Activated CD8-positive, alpha-beta memory T cell treated with anti-CD3 and anti-CD28 coated beads for 36 hours (primary cell): Measurements from ENCODE around the gene IPCEF1. TPM values are rescaled to one million over a fixed set of nuclear protein-coding genes. Genes with fewer than 3 reads are reported as not detected.
"Not testable (repeated sequence)": the region's sequence is repeated elsewhere in the genome, so short reads cannot be mapped to it uniquely, and the experiment has no call there.

Experiments
- CTCF ChIA-PET: fragments of 350-600 bp; sonication (Branson Sonifier 250); formaldehyde crosslinking; loops from one replicate; lab custom pipeline; 2021; ENCODE audit warnings: antibody characterized with exemption; lab: Charles Lee
- POLR2A ChIA-PET: fragments of 350-600 bp; sonication (Branson Sonifier 250); formaldehyde crosslinking; loops from one replicate; lab custom pipeline; 2021; ENCODE audit warnings: antibody characterized with exemption; lab: Charles Lee
- total RNA-seq, 2 experiments: library from RNA; stranded (reverse); gene quantifications; one replicate each; pipeline ENCODE4 v1.2.3, GENCODE V29; 2021

The IPCEF1 gene
- total RNA-seq, 2 experiments from 2014 or later, result 13.0 to 13.3 TPM

- ChIA-PET CTCF (no interaction called here), POLR2A (no interaction called here)
These were observed 52.4 kb downstream of the IPCEF1 start for GRCh38 chr6:154304191-154304590.

GRCh38 chr6:154303642-154304041, 53.0 kb downstream of the IPCEF1 start:
- CTCF ChIA-PET, POLR2A ChIA-PET: not testable (repeated sequence)

- ChIA-PET CTCF (interaction anchor here (1.4 kb wide), 1 partner anchor 25 kb away, joined by 4 read pairs; no protein-coding TSS in a partner anchor), POLR2A (interaction anchor here (1.0 kb wide), 1 partner anchor 78 kb away, joined by 3 read pairs; no protein-coding TSS in a partner anchor)
These were observed 54.5 kb downstream of the IPCEF1 start for GRCh38 chr6:154301839-154302752.

GRCh38 chr6:154301086-154301625, 55.4 kb downstream of the IPCEF1 start:
- POLR2A ChIA-PET, result no interaction called here
- CTCF ChIA-PET, result interaction anchor here (1.4 kb wide), 1 partner anchor 24 kb away, joined by 4 read pairs; no protein-coding TSS in a partner anchor

GRCh38 chr6:154298297-154298696, 58.3 kb downstream of the IPCEF1 start:
- ChIA-PET CTCF (interaction anchor here (1.0 kb wide), 1 partner anchor 144 kb away, joined by 4 read pairs; no protein-coding TSS in a partner anchor), POLR2A (no interaction called here)

GRCh38 chr6:154297721-154298120, 58.9 kb downstream of the IPCEF1 start:
- POLR2A ChIA-PET, result no interaction called here
- CTCF ChIA-PET, result interaction anchor here (1.0 kb wide), 1 partner anchor 144 kb away, joined by 4 read pairs; no protein-coding TSS in a partner anchor

GRCh38 chr6:154297210-154297609, 59.4 kb downstream of the IPCEF1 start:
- CTCF ChIA-PET, result no interaction called here
- POLR2A ChIA-PET, result no interaction called here

- ChIA-PET CTCF (interaction anchor here (0.7 kb wide), 1 partner anchor 124 kb away, joined by 3 read pairs; no protein-coding TSS in a partner anchor), POLR2A (no interaction called here)
These were observed 60.9 kb downstream of the IPCEF1 start for GRCh38 chr6:154295733-154296132.

GRCh38 chr6:154292855-154293519, 63.6 kb downstream of the IPCEF1 start:
- CTCF ChIA-PET, result no interaction called here
- POLR2A ChIA-PET, result no interaction called here

- ChIA-PET POLR2A (no interaction called here), CTCF (no interaction called here)
These were observed 64.5 kb downstream of the IPCEF1 start for GRCh38 chr6:154292066-154292465.

- POLR2A ChIA-PET, result interaction anchor here (0.7 kb wide), 1 partner anchor 71 kb away, joined by 4 read pairs; no protein-coding TSS in a partner anchor
- CTCF ChIA-PET, result interaction anchor here (0.7 kb wide), 1 partner anchor 23 kb away, joined by 3 read pairs; no protein-coding TSS in a partner anchor
These were observed 66.6 kb downstream of the IPCEF1 start for GRCh38 chr6:154289818-154290508.

- CTCF ChIA-PET, result no interaction called here
- POLR2A ChIA-PET, result no interaction called here
These were observed 70.8 kb downstream of the IPCEF1 start for GRCh38 chr6:154285826-154286225.

GRCh38 chr6:154284313-154284853, 72.2 kb downstream of the IPCEF1 start:
- ChIA-PET CTCF (no interaction called here), POLR2A (no interaction called here)

- ChIA-PET CTCF (interaction anchor here (0.7 to 1.3 kb wide), 2 partner anchors 37 to 126 kb away, joined by 3 to 5 read pairs; no protein-coding TSS in a partner anchor), POLR2A (no interaction called here)
These were observed 76.1 kb downstream of the IPCEF1 start for GRCh38 chr6:154280521-154280920.

- POLR2A ChIA-PET, result no interaction called here
These were observed 79.0 kb downstream of the IPCEF1 start for GRCh38 chr6:154277629-154278017.

GRCh38 chr6:154276810-154277628, 79.6 kb downstream of the IPCEF1 start:
- CTCF ChIA-PET, result interaction anchor here (0.6 to 3.2 kb wide), 9 partner anchors 10 to 122 kb away, joined by 3 to 41 read pairs (median 4); no protein-coding TSS in a partner anchor
- POLR2A ChIA-PET, result no interaction called here

More at GRCh38 chr6:154277629-154278017, 79.0 kb downstream of the IPCEF1 start:
- CTCF ChIA-PET, result interaction anchor here (0.6 to 3.2 kb wide), 8 partner anchors 11 to 122 kb away, joined by 3 to 41 read pairs (median 4); no protein-coding TSS in a partner anchor

GRCh38 chr6:154274168-154274567, 82.4 kb downstream of the IPCEF1 start:
- ChIA-PET CTCF (interaction anchor here (0.7 to 2.6 kb wide), 2 partner anchors 72 to 120 kb away, joined by 3 to 9 read pairs; no protein-coding TSS in a partner anchor), POLR2A (no interaction called here)

- POLR2A ChIA-PET, result no interaction called here
- CTCF ChIA-PET, result no interaction called here
These were observed 88.1 kb downstream of the IPCEF1 start for GRCh38 chr6:154268486-154268885.
